GM12891 (cell line): ENCODE data around the gene VWA7.
A peak's percentile ranks its signal among the peaks of the same experiment; 100 is the strongest.

Experiments used
- DNase-seq: peaks from one replicate; pipeline ENCODE4 v3.0.0; 2011; ENCODE audit warnings: low spot score; ENCODE audit not compliant: insufficient read length
- FAIRE-seq: peaks from 2 replicates; lab custom pipeline; 2011; peaks lifted over from hg19 to GRCh38; lab: Jason Lieb, UNC
- PAX5 ChIP-seq: IDR thresholded peaks from 2 replicates; pipeline ENCODE4 v1.6.1; 2011; ENCODE audit warnings: low read length, moderate library complexity, mild to moderate bottlenecking; ENCODE audit not compliant: insufficient read depth, severe bottlenecking
- POLR2A ChIP-seq: IDR thresholded peaks from 2 replicates; pipeline ENCODE4 v1.6.1; 2011; ENCODE audit warnings: low read depth, low read length, control low read depth
- POLR2AphosphoS5 ChIP-seq: IDR thresholded peaks from 2 replicates; pipeline ENCODE4 v1.6.1; 2011; ENCODE audit warnings: low read depth, low read length, control low read depth
- POU2F2 ChIP-seq: IDR thresholded peaks from 2 replicates; pipeline ENCODE4 v1.6.1; 2011; ENCODE audit warnings: low read depth, mild to moderate bottlenecking, control low read depth, low read length, moderate library complexity
- SPI1 ChIP-seq: IDR thresholded peaks from 2 replicates; pipeline ENCODE4 v1.6.1; 2011; ENCODE audit warnings: low read depth, low read length, control low read depth
- TAF1 ChIP-seq: IDR thresholded peaks from 2 replicates; pipeline ENCODE4 v1.6.1; 2011; ENCODE audit warnings: low read depth, low read length, control low read depth

VWA7 gene

DNA sequence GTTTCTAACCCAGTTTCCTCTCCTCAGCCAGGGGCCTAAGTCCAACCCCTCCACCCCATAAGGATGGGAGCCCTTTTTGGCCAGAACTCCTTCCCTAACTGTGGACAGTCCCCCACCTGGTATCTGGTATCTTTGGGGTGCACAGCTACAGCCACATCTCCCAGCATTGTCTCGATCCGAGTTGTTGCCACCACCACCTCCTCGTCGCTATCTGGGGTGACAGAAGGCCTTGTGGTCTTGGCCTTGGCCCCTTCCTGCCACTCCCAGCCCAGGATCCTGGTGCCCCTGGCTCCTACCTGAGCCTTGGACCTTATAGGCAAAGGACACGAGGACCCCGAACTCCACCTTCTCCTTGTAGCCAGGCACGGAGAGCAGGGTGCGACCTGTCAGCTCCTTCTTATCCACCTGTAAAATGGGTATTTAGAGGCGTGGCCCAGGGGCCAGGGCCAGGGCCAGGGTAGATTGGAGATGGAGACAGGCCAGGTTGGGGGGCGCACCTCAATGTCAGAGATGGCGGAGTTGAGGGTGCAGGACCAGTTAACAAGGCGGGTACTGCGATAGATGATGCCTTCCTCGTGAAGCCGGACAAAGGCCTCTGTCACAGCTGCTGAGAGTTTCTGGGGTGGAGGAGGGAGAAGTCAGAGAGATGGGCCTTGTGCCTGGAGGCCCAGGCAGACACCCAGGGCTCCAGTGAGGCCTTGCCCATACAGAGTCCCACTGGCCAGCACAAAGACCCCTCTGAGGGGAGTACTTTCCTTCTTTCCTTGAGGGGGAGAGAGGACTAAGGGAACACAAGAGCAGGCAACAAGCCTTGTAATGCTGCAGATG, 7.2 kb upstream of the VWA7 start:
- TF ChIP-seq POU2F2, result no peak
- TF ChIP-seq SPI1, result no peak
- no peak for TF ChIP-seq TAF1
- no peak for TF ChIP-seq POLR2AphosphoS5
- TF ChIP-seq POLR2A, result 0 out of 2 replicates have a peak, but pooled peaks have one; percentile 11
- TF ChIP-seq PAX5, result no peak
- no peak for FAIRE-seq
- no peak for DNase-seq

DNA sequence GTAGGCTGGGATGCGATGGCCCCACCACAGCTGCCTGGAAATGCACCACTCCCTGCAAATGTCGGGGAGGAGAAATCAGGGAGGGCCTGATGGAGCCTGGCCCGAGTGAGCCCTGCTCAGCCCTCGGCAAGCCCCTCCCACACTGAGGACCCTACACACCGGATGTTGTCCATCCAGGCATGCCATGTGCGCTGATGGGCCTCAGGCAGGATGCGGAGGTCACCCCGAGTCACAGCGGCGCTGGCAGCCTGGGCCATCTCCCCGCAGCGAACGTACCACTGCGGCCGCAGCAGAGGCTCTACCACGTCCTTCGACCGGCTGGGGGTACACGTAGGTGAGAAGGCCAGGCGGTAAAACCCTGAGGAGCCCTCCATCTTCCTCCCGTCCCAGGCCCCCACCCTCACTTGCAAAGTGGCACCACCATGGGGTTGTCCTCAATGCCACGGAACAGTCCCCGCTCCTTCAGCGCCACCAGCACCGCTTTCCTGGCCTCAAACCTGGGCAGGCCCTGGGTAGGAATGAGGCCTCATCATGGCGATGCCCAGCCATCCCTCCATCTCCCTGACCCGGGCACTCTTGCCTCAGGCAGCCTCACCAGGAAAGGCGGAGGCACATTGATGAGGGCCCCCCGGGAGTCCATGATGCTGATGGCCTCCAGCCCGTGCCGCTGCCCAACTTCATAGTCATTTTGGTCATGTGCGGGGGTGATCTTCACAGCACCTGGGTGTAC, 5.2 kb upstream of the VWA7 start:
- no peak for DNase-seq
- FAIRE-seq, result no peak

DNA sequence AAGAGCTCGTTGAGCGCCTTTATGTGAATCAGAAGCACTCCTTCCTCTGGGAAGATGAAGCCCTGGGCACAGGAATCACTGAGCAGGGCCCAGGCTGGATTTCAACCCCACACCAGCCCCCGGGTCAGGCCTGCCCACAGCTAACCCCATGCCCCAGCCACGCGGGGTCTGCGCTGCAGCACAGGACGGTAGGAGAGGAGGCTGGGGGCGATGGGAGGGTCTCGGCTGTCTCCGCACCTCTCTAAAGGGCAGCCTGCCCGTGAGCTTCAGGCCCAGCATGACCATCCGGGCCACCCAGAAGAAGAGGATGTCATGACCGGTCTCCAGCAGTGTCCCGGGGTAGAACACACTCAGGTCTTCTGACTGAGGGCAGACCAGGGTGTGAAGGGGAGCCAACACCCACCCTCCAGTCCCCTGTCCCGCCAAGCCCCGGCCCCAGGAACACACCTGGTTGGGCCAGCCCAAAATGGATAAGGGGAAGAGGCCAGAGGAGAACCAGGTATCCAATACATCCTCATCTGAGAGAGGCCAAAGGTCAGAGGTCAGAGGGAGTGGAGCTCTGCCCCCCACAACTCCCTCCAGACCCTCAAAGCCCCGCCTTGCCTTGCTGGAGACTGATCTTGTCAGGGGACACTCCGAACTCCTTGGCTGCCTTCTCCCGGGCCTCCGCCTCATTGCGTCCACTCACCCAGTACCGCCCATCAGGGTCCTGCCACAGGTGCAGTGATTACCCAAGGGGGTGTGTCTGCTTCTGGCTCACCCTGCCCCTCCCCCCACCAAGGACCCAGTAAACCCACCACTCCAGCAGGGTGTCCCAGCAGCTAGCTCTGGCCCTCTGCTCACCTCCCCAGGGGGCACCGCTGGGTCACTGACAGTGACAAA, 4.4 kb upstream of the VWA7 start:
- DNase-seq, result no peak
- TF ChIP-seq POLR2A (no peak), POLR2AphosphoS5 (no peak), PAX5 (no peak)
- no peak for FAIRE-seq

More for the DNA sequence above, 5.2 kb upstream of the VWA7 start:
- TF ChIP-seq POLR2AphosphoS5, result no peak
- no peak for TF ChIP-seq POLR2A

DNA sequence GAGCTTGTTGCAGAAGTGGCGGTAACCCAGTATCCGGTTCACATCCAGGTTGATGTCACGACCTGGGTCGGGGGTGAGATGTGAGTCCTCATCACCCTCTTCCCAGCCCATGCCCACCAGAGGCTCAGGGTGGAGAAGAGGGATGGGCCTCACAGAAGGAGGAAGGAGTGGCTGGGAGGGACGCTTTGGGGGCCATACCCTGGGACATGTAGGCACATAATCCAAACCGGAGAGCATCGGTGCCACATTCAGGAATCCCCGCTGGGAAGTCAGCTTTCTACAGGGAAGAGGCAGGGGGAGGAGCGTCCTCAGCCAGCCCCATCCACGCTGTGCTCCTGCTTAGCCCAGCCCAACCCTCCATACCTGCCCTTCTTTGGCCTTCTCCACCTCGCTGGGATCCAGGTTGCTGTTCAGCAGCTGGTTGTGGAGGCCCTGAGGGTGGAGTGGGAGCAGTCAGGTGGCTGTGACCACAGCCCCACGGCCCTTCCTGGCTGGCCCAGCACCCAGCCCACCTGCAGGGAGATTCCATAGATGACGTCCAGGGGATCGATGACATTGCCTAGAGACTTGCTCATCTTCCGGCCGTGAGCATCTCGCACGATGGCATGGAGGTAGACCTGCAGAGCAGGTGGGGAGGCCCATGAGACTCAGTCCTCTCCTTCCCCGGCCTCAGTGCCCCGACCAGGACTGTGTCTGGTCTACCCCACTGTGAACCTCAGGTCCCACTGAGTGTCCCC, 3.5 kb upstream of the VWA7 start:
- DNase-seq (no peak), FAIRE-seq (no peak)
- no peak for TF ChIP-seq POLR2A
- TF ChIP-seq SPI1, result no peak
- no peak for TF ChIP-seq POU2F2
- no peak for TF ChIP-seq POLR2AphosphoS5
- TF ChIP-seq TAF1, result no peak
- TF ChIP-seq PAX5, result no peak

DNA sequence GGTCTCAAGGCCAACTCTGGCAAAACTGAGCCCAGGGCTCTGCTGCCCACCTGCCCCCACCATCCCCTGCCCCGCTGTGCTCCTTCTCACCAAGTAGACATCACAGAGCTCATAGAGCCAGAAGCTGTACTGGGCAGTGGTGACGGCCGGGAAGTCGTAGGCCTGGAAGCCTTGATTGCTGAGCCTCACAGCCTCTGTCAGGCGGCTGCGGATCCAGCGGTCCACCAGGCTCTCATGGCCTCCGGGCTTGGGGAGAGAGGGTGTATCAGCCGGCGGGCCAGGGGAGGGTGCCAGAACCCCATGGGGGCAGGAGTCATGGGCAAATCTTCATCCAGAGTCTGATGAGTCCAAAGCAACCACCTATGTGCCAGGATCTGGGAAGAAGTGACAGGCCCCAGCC, 2.8 kb upstream of the VWA7 start:
- no peak for TF ChIP-seq POU2F2
- TF ChIP-seq TAF1, result no peak
- TF ChIP-seq PAX5, result no peak
- no peak for TF ChIP-seq SPI1
- no peak for TF ChIP-seq POLR2A
- no peak for TF ChIP-seq POLR2AphosphoS5
- FAIRE-seq (no peak), DNase-seq (no peak)

DNA sequence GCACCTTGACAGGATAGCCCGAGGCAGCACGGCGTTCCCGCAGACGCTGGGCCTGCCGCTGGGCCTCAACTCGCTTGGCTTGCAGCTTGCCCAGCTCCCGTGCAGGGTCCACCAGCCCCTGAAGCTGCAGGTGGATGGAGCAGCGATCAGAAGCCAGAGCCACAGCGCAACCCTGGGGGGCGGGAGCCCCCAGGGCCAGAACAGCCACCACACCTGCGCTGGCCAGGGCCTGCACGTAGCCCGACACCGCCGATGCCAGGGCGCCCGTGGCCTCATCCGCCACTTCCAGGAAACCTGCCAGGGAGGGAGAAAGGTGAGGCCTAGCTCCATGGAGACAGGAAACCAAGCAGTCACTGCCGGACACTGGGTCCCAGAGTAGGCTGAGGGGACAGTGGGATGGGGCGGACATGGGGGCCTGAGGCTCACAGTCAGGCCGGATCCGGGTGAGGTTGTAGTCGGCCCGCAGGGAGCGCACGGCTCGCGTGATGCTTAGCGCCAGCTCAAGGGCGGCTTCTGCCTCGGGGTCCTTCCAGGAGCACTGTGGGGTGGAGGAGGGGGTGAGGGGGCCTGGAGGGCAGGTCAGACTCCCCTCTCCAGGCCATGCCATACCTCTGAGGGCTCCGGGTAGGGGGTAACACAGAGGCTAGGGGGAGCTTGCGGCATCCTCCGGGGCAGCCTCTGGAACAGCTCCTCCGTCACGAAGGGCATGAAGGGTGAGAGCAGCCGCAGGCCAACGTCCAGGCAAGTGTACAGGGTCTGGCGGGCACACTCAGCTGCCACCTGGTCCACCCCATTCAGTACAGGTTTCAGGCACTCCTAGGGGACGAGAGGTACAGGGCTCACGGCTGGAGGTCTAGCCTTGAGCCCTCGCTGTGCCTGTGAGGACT, 2.1 kb upstream of the VWA7 start:
- no peak for TF ChIP-seq POLR2AphosphoS5
- no peak for FAIRE-seq
- no peak for DNase-seq

- no peak for TF ChIP-seq TAF1
- TF ChIP-seq SPI1, result no peak
- no peak for TF ChIP-seq POLR2AphosphoS5
- no peak for TF ChIP-seq POU2F2
- TF ChIP-seq POLR2A, result no peak
- TF ChIP-seq PAX5, result no peak
- FAIRE-seq (no peak), DNase-seq (no peak)
These were observed 1.1 kb upstream of the VWA7 start for GRCh38 chr6:31778193-31778592.

GRCh38 chr6:31777667-31778050, 531 bp upstream of the VWA7 start:
- no peak for FAIRE-seq
- no peak for DNase-seq
- TF ChIP-seq POU2F2 (no peak), POLR2AphosphoS5 (no peak), TAF1 (no peak), SPI1 (no peak), POLR2A (no peak), PAX5 (no peak)

- FAIRE-seq (no peak), DNase-seq (no peak)
- TF ChIP-seq POLR2AphosphoS5 (no peak), POLR2A (no peak), POU2F2 (no peak), SPI1 (no peak), PAX5 (no peak), TAF1 (no peak)
These were observed 591 bp downstream of the VWA7 start for GRCh38 chr6:31776485-31776988.
